Activated naive CD8-positive, alpha-beta T cell treated with anti-CD3 and anti-CD28 coated beads, Interleukin-2, amount 10 ng/mL, durations not matched to agents 7 days and 5 days (primary cell): Measurements from ENCODE around the gene RNF223. TPM values are rescaled to one million over a fixed set of nuclear protein-coding genes. Genes with fewer than 3 reads are reported as not detected.

ENCODE experiments used
- ATAC-seq: fragments of 150-1000 bp; cut with Tn5 transposase; one replicate; pipeline ENCODE4 v1.10.0; 2021; ENCODE audit warnings: low read depth, moderate library complexity
- POLR2A ChIA-PET: fragments of 350-600 bp; sonication (Branson Sonifier 250); formaldehyde crosslinking; loops from one replicate; lab custom pipeline; 2021; ENCODE audit warnings: antibody characterized with exemption; lab: Charles Lee
- DNase-seq: peaks from one replicate; pipeline ENCODE4 v3.0.0; 2021
- H3K27ac Mint-ChIP-seq: one replicate; pipeline ENCODE4 v1.8.0; 2022; ENCODE audit warnings: mild to moderate bottlenecking, mixed read lengths
- H3K27me3 Mint-ChIP-seq: one replicate; pipeline ENCODE4 v1.8.0; 2022; ENCODE audit warnings: mild to moderate bottlenecking, moderate library complexity, mixed read lengths
- H3K36me3 Mint-ChIP-seq: one replicate; pipeline ENCODE4 v1.8.0; 2021; ENCODE audit warnings: mild to moderate bottlenecking, mixed read lengths
- H3K4me1 Mint-ChIP-seq: one replicate; pipeline ENCODE4 v1.8.0; 2021; ENCODE audit warnings: mixed read lengths
- H3K4me3 Mint-ChIP-seq: one replicate; pipeline ENCODE4 v1.8.0; 2022; ENCODE audit warnings: mild to moderate bottlenecking, moderate library complexity, mixed read lengths
- H3K9me3 Mint-ChIP-seq: one replicate; pipeline ENCODE4 v1.8.0; 2021; ENCODE audit warnings: mixed read lengths
- total RNA-seq, 2 experiments: library from RNA; stranded (reverse); gene quantifications; one replicate each; pipeline ENCODE4 v1.2.3, GENCODE V29; 2021

RNF223 gene
- total RNA-seq, 2 experiments from 2014 or later: not detected

DNA sequence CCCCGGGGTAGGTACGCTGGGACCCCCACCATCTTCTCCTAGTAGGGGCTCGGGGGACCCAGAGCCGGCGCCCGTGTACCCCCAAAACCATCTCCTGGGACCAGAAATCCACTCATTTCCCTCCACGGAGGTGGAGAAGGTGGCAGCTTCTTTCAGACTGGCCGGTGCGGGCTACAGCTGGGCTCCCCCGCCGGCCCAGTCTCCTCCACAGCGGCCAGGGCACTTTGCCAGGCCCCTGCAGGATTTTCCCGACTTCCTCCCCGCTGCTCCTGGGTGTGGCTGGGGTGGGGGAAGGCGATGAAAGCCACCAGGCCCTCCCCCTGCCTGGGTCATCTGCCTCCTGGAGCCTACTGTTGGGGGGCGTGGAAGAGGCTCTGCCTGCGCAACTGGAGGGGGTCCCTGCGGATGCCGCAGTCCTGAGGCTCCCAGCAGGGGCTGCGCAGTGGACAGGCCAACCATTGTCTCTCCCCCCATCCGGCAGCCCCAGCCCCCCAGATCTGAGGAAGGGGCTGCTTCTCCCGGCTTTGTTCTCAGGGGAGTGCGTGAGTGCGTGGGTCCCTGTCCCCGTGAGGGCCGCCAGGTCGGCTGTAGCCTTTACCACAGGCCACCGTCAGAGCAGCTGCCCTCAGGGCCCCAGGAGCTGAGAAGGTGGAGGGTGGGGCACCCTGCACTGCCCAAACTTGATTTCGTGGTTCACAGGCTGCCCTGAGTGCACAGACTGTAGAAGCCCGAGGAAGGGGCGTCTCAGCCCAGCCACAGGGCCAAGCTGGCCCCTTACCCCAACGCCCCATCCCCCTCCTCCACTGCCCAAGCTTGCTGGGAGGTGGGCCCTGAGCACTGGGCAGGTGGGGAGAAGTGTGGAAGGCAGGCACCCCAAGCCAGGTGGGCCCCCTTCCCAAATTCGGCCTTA lies 52.8 kb downstream of the RNF223 start:
- peaks cover 6% of the 10 kb centered on the region for H3K4me1 Mint-ChIP-seq

More for the DNA sequence above, 52.8 kb downstream of the RNF223 start:
- H3K27ac Mint-ChIP-seq: no peak overlapping the region
- no peak for ATAC-seq
- peaks cover 9% of the 10 kb centered on the region for H3K36me3 Mint-ChIP-seq
- H3K27me3 Mint-ChIP-seq: peaks cover 2% of the 10 kb centered on the region
- H3K4me3 Mint-ChIP-seq: peak overlapping the region; percentile 47
- DNase-seq: no peak
- POLR2A ChIA-PET: interaction anchor here (1.0 to 1.2 kb wide), 2 partner anchors 8 to 44 kb away, joined by 3 to 4 read pairs; partner anchors contain the start of gene ISG15
- no peaks in the 10 kb centered on the region for H3K9me3 Mint-ChIP-seq

Other genes starting within 250 kb of the RNF223 start
- gene SAMD11, start 150.4 kb downstream of the RNF223 start, total RNA-seq: under 1 TPM in 1 of 2 experiments, not detected in 1; 0.22 TPM
- 10 to 100 TPM; 63.0 to 63.4 TPM for gene NOC2L, start 115.0 kb downstream of the RNF223 start, total RNA-seq
- gene KLHL17, start 113.7 kb downstream of the RNF223 start, total RNA-seq: 10 to 100 TPM; 35.3 to 35.4 TPM
- 1 to 10 TPM; 3.0 to 4.8 TPM for gene PLEKHN1, start 107.8 kb downstream of the RNF223 start, total RNA-seq
- not detected for gene PERM1, start 92.2 kb downstream of the RNF223 start, total RNA-seq
- 1 to 10 TPM in 1 of 2 experiments, under 1 TPM in 1; 0.60 to 1.1 TPM for gene HES4, start 74.2 kb downstream of the RNF223 start, total RNA-seq
- gene ISG15, start 60.8 kb downstream of the RNF223 start, total RNA-seq: 100 to 1,000 TPM; 425 to 457 TPM
- 10 to 100 TPM; 18.8 to 19.3 TPM for gene AGRN, start 54.2 kb downstream of the RNF223 start, total RNA-seq
- 10 to 100 TPM; 22.7 to 23.0 TPM for gene C1orf159, start 41.8 kb upstream of the RNF223 start, total RNA-seq
- not detected for gene TTLL10, start 99.6 kb upstream of the RNF223 start, total RNA-seq
- gene TNFRSF18, start 132.3 kb upstream of the RNF223 start, total RNA-seq: 10 to 100 TPM; 11.4 to 15.0 TPM
- 1 to 10 TPM; 2.4 to 3.1 TPM for gene TNFRSF4, start 139.8 kb upstream of the RNF223 start, total RNA-seq
- 100 to 1,000 TPM in 1 of 2 experiments, 10 to 100 TPM in 1; 99.1 to 103 TPM for gene SDF4, start 157.7 kb upstream of the RNF223 start, total RNA-seq
- gene B3GALT6, start 157.9 kb upstream of the RNF223 start, total RNA-seq: 10 to 100 TPM; 19.1 to 19.6 TPM
- gene C1QTNF12, start 172.4 kb upstream of the RNF223 start, total RNA-seq: 1 to 10 TPM; 2.2 to 4.4 TPM
- 10 to 100 TPM; 75.7 to 78.1 TPM for gene UBE2J2, start 199.5 kb upstream of the RNF223 start, total RNA-seq
- 1 to 10 TPM; 8.0 to 8.4 TPM for gene SCNN1D, start 206.1 kb upstream of the RNF223 start, total RNA-seq
- 10 to 100 TPM; 80.2 to 86.3 TPM for gene ACAP3, start 233.6 kb upstream of the RNF223 start, total RNA-seq
- gene PUSL1, start 234.3 kb upstream of the RNF223 start, total RNA-seq: 10 to 100 TPM; 22.3 to 22.4 TPM